CD4-positive, alpha-beta T cell treated with Interleukin-1 beta for 1 hour (primary cell): Measurements from ENCODE around the gene TECTA.

Experiments
- DNase-seq, 2 donors: peaks; one replicate each; pipeline ENCODE4 v3.0.0-alpha.2; 2020 to 2022

TECTA gene

GRCh38 chr11:121194731-121195596 lies 93.9 kb downstream of the TECTA start:
- peak; percentile 41 to 64 for DNase-seq

- no peak for DNase-seq
Measured at GRCh38 chr11:121198491-121198890, 97.4 kb downstream of the TECTA start.

DNA sequence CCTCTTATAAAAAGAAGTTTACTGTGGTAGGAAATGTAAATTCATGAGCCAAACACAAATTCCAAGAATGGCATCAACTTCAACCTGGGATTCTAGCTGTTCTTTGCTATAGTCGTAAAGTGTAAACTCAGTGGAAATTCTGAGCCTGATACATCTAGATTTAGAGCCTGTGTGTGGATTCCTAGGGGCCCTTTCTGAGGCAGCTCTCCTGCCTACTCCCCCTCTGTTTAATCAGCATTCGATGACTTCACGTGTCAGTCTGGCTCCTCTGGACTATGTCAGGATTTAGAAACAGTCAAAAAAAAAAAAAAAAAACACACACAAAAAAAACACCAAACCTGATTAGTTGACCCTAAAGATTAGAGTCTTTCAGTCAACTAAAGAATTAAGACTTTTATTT lies 98.5 kb downstream of the TECTA start:
- no peak for DNase-seq

DNA sequence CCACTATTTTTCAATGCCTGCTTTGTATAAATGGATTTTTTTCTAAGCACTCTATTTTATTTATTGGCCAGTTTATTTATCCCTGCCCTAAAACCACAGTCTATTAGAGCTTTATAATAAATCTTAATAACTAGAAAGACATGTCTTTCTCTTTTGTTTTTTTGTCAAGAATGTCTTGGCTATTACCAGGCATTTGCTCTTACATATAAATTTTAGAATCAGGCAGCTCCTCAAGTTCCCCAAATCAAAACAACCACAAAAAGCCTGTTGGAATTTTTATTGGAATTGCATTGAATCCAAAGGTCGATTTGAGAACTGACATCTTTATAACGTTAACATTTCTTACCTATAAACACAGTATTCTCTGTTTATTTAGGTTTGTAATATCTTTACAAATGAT lies 105.8 kb downstream of the TECTA start:
- no peak for DNase-seq

GRCh38 chr11:121207485-121208115 lies 106.6 kb downstream of the TECTA start:
- DNase-seq, result no peak

- no peak for DNase-seq
Measured at GRCh38 chr11:121210445-121211080, 109.5 kb downstream of the TECTA start.

GRCh38 chr11:121211626-121212025 lies 110.6 kb downstream of the TECTA start:
- no peak for DNase-seq

- no peak for DNase-seq
Measured at GRCh38 chr11:121212536-121213361, 111.7 kb downstream of the TECTA start.

DNA sequence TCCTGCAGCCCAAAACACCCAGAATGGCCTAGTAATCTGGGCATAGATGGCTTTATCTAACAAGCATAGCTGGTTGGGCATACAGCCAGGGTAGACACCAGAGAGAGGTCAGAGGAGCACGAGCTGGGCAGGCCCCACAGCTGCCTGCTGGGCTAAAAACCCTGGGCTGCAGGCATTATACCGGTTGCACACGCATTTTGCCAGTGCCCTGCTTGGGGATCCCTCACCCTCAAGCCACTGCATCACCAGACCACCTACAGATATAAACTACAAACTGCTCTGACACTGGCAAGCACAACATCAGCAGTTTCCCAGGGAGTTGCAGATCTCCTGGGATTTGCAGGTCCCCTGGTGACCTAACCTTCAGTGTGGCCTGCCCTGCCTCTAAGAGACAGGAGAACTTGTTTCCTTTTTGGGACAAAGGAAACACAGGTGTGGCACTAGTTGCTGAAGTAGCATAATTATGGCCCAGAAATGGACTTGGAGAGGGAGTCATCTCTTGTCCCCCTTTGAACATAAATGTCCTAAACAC lies 112.4 kb downstream of the TECTA start:
- DNase-seq, result no peak

- no peak for DNase-seq
Measured at GRCh38 chr11:121214861-121215260, 113.8 kb downstream of the TECTA start.

- DNase-seq, result no peak
Measured at GRCh38 chr11:121221496-121222200, 120.6 kb downstream of the TECTA start.

DNA sequence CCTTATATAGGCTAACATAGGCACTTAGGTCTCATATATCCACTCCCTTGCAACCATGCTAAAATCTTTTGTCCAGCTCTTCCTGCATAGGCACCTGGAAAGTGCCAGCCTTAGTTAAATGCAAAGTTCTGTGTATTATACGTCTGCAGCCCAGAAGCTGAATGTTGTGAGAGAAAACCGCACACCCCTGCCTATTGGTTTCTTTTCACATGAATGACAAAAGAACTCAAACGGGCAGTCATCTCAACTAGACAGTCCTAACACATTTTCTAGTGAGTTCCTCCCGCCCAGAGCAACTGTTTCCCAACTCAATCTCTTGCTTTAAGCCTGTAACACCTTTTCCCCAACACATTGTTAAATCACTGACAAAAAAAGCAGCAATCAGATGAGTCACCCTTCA lies 122.1 kb downstream of the TECTA start:
- no peak for DNase-seq

DNA sequence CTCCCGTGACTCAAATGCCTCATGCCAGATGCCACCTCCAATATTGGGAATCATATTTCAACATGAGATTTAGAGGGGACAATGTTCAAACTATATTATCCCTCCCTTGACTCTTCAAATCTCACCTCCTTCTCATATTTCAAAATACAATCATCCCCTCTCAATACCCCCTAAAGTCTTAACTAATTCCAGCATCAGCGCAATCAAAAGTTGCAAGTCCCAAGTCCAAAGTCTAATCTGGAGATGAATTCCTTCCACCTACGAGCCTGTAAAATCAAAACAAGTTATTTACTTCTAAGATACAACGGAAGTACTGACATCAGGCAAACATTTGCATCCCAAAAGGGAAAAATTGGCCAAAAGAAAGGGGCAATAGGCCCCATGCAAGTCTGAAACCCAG lies 124.3 kb downstream of the TECTA start:
- DNase-seq, result no peak

- DNase-seq, result no peak
Measured at GRCh38 chr11:121226415-121227263, 125.6 kb downstream of the TECTA start.

DNA sequence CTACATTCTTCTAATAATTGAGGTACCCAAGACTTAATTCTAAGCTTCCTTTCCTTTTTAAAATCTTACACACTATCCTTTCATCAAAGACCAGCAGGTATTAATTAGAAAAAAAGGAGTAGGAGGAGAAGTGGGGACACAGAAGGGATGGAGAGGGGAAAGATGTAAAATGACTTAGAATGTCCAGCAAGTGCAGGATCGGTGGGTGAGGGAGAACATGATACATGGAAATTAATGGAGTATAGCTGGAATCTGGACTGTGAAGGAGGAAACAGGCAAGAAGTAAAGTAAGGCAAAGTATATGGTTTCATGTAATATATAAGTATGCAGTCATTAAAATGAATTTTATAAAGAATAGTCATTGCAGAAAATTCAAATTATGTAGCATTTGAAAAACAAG lies 127.8 kb downstream of the TECTA start:
- DNase-seq, result no peak

- no peak for DNase-seq
Measured at GRCh38 chr11:121229495-121230215, 128.6 kb downstream of the TECTA start.

- DNase-seq, result no peak
Measured at GRCh38 chr11:121231576-121232278, 130.7 kb downstream of the TECTA start.

GRCh38 chr11:121235057-121235456 lies 134.0 kb downstream of the TECTA start:
- DNase-seq, result no peak

DNA sequence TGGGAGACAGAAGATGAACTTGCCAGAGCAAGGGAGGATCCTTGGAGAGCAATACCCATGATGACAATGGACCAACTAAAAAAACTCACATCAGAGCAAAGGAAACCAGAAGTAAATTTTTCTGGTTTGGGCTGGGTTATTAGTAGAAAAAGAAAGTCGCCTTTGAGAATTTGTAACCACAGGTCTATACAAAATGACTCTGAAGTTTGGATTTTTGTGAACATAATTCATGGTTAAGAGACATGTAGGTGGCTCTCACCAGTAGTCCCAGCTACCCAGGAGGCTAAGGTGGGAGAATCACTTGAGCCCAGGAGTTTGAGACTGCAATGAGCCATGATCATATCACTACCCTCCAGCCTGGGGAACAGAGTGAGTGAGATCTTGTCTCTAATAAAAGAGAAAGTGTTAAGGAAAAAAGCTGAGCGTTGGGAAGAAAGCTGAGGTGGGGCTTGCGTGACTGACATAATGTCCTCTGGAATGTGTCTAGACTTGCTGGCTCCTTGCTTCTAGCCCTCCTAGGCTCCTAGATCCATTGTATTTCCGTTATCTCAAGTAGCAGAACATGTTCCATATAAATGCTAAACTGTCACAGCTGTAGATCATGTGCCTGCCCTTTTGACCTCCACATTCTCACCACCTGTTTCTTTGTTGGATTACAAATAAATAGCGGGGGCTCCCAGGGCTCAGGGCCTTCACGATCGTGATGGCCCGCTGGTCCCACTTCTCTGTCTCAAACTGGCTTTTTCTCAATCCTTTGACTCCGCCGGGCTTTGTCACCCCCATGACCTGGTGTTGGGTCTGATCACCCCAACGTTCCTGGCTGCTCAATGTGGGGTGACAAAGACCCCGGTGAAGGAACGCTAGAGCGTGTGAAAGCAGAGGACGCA lies 135.3 kb downstream of the TECTA start:
- no peak for DNase-seq
